Measurements from ENCODE around the gene NOS1AP. TPM values are rescaled to one million over a fixed set of nuclear protein-coding genes. Genes with fewer than 3 reads are reported as not detected.

The NOS1AP gene
- total RNA-seq, 1 donor = 0.18 TPM

- TF ChIP-seq CTCF (IDR thresholded peaks at IDR 0.05; ENCODE audit: insufficient read depth, low read length) = no peak
- H3K4me3 ChIP-seq (ENCODE audit: low read depth, low read length) = no peak overlapping the region
- DNase-seq (ENCODE audit: low read depth) = peak; percentile 27
These were observed 143.9 kb downstream of the NOS1AP start for GRCh38 chr1:162213281-162213912.

GRCh38 chr1:162214202-162214601 lies 144.7 kb downstream of the NOS1AP start:
- no peak overlapping the region for H3K4me3 ChIP-seq (ENCODE audit: low read depth, low read length)
- no peak for TF ChIP-seq CTCF (IDR thresholded peaks at IDR 0.05; ENCODE audit: insufficient read depth, low read length)
- no peak for DNase-seq (ENCODE audit: low read depth)

- no peak for TF ChIP-seq CTCF (IDR thresholded peaks at IDR 0.05; ENCODE audit: insufficient read depth, low read length)
- no peak for DNase-seq (ENCODE audit: low read depth)
- no peak overlapping the region for H3K4me3 ChIP-seq (ENCODE audit: low read depth, low read length)
These were observed 146.4 kb downstream of the NOS1AP start for GRCh38 chr1:162215902-162216301.

GRCh38 chr1:162216604-162217003 lies 147.1 kb downstream of the NOS1AP start:
- H3K4me3 ChIP-seq (ENCODE audit: low read depth, low read length) = no peak overlapping the region
- no peak for TF ChIP-seq CTCF (IDR thresholded peaks at IDR 0.05; ENCODE audit: insufficient read depth, low read length)
- DNase-seq (ENCODE audit: low read depth) = no peak

- TF ChIP-seq CTCF (IDR thresholded peaks at IDR 0.05; ENCODE audit: insufficient read depth, low read length) = no peak
- no peak for DNase-seq (ENCODE audit: low read depth)
- H3K4me3 ChIP-seq (ENCODE audit: low read depth, low read length) = no peak overlapping the region
These were observed 148.2 kb downstream of the NOS1AP start for GRCh38 chr1:162217706-162218105.

GRCh38 chr1:162218546-162218945 lies 149.1 kb downstream of the NOS1AP start:
- H3K4me3 ChIP-seq (ENCODE audit: low read depth, low read length) = no peak overlapping the region
- no peak for DNase-seq (ENCODE audit: low read depth)
- TF ChIP-seq CTCF (IDR thresholded peaks at IDR 0.05; ENCODE audit: insufficient read depth, low read length) = no peak

GRCh38 chr1:162218975-162219374 lies 149.5 kb downstream of the NOS1AP start:
- H3K4me3 ChIP-seq (ENCODE audit: low read depth, low read length) = no peak overlapping the region
- TF ChIP-seq CTCF (IDR thresholded peaks at IDR 0.05; ENCODE audit: insufficient read depth, low read length) = no peak
- DNase-seq (ENCODE audit: low read depth) = no peak

Data from fibroblast of the aortic adventitia (primary cell).